GM19099 (cell line): Measurements from ENCODE around the gene RNPEP.

Experiments used
- POLR2A ChIP-seq: IDR thresholded peaks from 3 replicates; pipeline ENCODE4 v1.6.1; 2011; ENCODE audit warnings: low read depth; ENCODE audit not compliant: insufficient read length; ENCODE audit errors: extremely low read depth

Gene RNPEP

GRCh38 chr1:202016022-202016810, 33.8 kb downstream of the RNPEP start:
- TF ChIP-seq POLR2A = no peak

- no peak for TF ChIP-seq POLR2A
Measured at GRCh38 chr1:202016811-202017748, 34.6 kb downstream of the RNPEP start.

GRCh38 chr1:202017749-202018467, 35.5 kb downstream of the RNPEP start:
- TF ChIP-seq POLR2A = no peak

- no peak for TF ChIP-seq POLR2A
Measured at GRCh38 chr1:202018468-202019234, 36.2 kb downstream of the RNPEP start.

- TF ChIP-seq POLR2A = no peak
Measured at GRCh38 chr1:202023001-202023433, 40.6 kb downstream of the RNPEP start.

- TF ChIP-seq POLR2A = no peak
Measured at GRCh38 chr1:202029171-202029665, 46.8 kb downstream of the RNPEP start.

GRCh38 chr1:202029727-202030126, 47.3 kb downstream of the RNPEP start:
- TF ChIP-seq POLR2A = no peak

GRCh38 chr1:202031796-202032195, 49.3 kb downstream of the RNPEP start:
- no peak for TF ChIP-seq POLR2A

GRCh38 chr1:202034149-202034682, 51.8 kb downstream of the RNPEP start:
- no peak for TF ChIP-seq POLR2A

- no peak for TF ChIP-seq POLR2A
Measured at GRCh38 chr1:202034683-202035462, 52.4 kb downstream of the RNPEP start.

GRCh38 chr1:202036595-202037387, 54.3 kb downstream of the RNPEP start:
- no peak for TF ChIP-seq POLR2A

- TF ChIP-seq POLR2A = no peak
Measured at GRCh38 chr1:202037706-202038296, 55.4 kb downstream of the RNPEP start.
